Measurements from ENCODE around the gene PRR16. TPM values are rescaled to one million over a fixed set of nuclear protein-coding genes. Genes with fewer than 3 reads are reported as not detected.

Gene PRR16
- total and polyA plus RNA-seq, 2 of the 13 experiments (the other 11 are each of a cell fraction or from before 2014, with no cell fraction given), result not detected

DNA sequence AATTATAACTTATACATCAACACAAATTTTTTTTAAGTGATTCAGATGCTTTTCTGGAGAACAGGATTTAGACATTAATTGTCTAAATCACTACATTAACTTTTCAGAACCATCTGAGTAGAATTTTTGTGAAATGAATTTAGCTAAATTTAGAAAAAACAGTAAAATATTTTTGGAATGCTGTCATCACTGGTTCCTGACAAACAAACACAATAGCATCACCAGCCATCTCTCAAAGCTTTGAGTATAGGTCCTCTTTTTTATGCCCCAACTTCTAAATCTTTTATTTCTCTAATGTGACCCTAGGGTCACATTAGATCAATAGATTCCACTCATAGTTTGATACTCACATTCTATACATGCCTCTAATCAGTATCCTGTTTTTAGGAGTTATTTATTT lies 104.6 kb downstream of the PRR16 start:
- in situ Hi-C loops (cut with HindIII; ENCODE audit: extremely low pct_ligation_motif_present, low pct_unique_long_range_greater_than_20kb), result no loop called here
- no peaks in the 10 kb centered on the region for H3K79me2 ChIP-seq (ENCODE audit: insufficient read depth, low read length)
- CTCF ChIA-PET (ENCODE audit: low intra/inter-chr PET ratio, low total read pairs), result no interaction called here
- H3K4me1 ChIP-seq (ENCODE audit: insufficient read depth, low read length), result no peaks in the 10 kb centered on the region
- H3K9ac ChIP-seq (ENCODE audit: insufficient read depth, low read depth, low read length), result no peak overlapping the region
- ATAC-seq, result no peak
- H3K4me3 ChIP-seq (replicated peaks in 1 of 3; ENCODE audit: insufficient read depth in 1 of 3, low read depth in 2 of 3, low read length in 3 of 3), result no peak overlapping the region
- BruUV-seq (replicated peaks), result no TSS peak
- H4K20me1 ChIP-seq (ENCODE audit: insufficient read depth, low read length), result no peaks in the 10 kb centered on the region
- no peaks in the 10 kb centered on the region for H3K27me3 ChIP-seq (ENCODE audit: control insufficient read depth in 1 of 2, insufficient read depth in 2 of 2, low read length in 2 of 2)
- H3K4me2 ChIP-seq (ENCODE audit: low read depth, low read length), result no peak overlapping the region
- H3K9me3 ChIP-seq (ENCODE audit: low read length), result peaks cover 5% of the 10 kb centered on the region; the same call in 1 of the 2 replicates
- POLR2A ChIA-PET, result no interaction called here
- TF ChIP-seq ZNF484 (CRISPR knock-in tag; IDR thresholded peaks at IDR 0.05; ENCODE audit: borderline replicate concordance, low read depth) (no peak), RBM39 (IDR thresholded peaks at IDR 0.05; ENCODE audit: low read depth, low read length, poor library complexity, severe bottlenecking) (no peak), GTF3A (CRISPR knock-in tag; conservative IDR thresholded peaks at IDR 0.05) (no peak), ZFP36L2 (CRISPR knock-in tag; IDR thresholded peaks at IDR 0.05) (no peak), ZNF143 (CRISPR knock-in tag; IDR thresholded peaks at IDR 0.05) (no peak), IRX3 (CRISPR knock-in tag; IDR thresholded peaks at IDR 0.05; ENCODE audit: borderline replicate concordance, low read depth) (no peak), ZNF839 (CRISPR knock-in tag; IDR thresholded peaks at IDR 0.05; ENCODE audit: borderline replicate concordance) (no peak), CENPX (CRISPR knock-in tag; IDR thresholded peaks at IDR 0.05) (no peak), ETV6 (CRISPR knock-in tag; conservative IDR thresholded peaks at IDR 0.05) (no peak), GFI1 (CRISPR knock-in tag; IDR thresholded peaks at IDR 0.05; ENCODE audit: borderline replicate concordance) (no peak), KLF16 (CRISPR knock-in tag; IDR thresholded peaks at IDR 0.05) (no peak), PRMT3 (CRISPR knock-in tag; IDR thresholded peaks at IDR 0.05; ENCODE audit: borderline replicate concordance, low read depth) (no peak), BCL6 (CRISPR knock-in tag; IDR thresholded peaks at IDR 0.05) (no peak)
- TF ChIP-seq, protein P1, sequence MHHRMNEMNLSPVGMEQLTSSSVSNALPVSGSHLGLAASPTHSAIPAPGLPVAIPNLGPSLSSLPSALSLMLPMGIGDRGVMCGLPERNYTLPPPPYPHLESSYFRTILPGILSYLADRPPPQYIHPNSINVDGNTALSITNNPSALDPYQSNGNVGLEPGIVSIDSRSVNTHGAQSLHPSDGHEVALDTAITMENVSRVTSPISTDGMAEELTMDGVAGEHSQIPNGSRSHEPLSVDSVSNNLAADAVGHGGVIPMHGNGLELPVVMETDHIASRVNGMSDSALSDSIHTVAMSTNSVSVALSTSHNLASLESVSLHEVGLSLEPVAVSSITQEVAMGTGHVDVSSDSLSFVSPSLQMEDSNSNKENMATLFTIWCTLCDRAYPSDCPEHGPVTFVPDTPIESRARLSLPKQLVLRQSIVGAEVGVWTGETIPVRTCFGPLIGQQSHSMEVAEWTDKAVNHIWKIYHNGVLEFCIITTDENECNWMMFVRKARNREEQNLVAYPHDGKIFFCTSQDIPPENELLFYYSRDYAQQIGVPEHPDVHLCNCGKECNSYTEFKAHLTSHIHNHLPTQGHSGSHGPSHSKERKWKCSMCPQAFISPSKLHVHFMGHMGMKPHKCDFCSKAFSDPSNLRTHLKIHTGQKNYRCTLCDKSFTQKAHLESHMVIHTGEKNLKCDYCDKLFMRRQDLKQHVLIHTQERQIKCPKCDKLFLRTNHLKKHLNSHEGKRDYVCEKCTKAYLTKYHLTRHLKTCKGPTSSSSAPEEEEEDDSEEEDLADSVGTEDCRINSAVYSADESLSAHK (CRISPR knock-in tag; IDR thresholded peaks at IDR 0.05; ENCODE audit: borderline replicate concordance), result no peak
- TF ChIP-seq, protein P2, sequence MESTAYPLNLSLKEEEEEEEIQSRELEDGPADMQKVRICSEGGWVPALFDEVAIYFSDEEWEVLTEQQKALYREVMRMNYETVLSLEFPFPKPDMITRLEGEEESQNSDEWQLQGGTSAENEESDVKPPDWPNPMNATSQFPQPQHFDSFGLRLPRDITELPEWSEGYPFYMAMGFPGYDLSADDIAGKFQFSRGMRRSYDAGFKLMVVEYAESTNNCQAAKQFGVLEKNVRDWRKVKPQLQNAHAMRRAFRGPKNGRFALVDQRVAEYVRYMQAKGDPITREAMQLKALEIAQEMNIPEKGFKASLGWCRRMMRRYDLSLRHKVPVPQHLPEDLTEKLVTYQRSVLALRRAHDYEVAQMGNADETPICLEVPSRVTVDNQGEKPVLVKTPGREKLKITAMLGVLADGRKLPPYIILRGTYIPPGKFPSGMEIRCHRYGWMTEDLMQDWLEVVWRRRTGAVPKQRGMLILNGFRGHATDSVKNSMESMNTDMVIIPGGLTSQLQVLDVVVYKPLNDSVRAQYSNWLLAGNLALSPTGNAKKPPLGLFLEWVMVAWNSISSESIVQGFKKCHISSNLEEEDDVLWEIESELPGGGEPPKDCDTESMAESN (CRISPR knock-in tag; conservative IDR thresholded peaks at IDR 0.05), result no peak
- intact Hi-C loops (cut with micrococcal nuclease; ENCODE audit: unreplicated experiment), result no loop called here
- FAIRE-seq, result no peak
- H3K27ac ChIP-seq (ENCODE audit: extremely low read length, insufficient read depth, low read length), result no peak overlapping the region
- H3K36me3 ChIP-seq (replicated peaks in 1 of 2; ENCODE audit: control insufficient read depth in 1 of 2, insufficient read depth in 2 of 2, low read length in 2 of 2), result no peaks in the 10 kb centered on the region
- DNase-seq (ENCODE audit: low spot score), result no peak
- no peak overlapping the region for H2AFZ ChIP-seq (ENCODE audit: low read length)
